GM10266 (cell line): ENCODE results near the gene KAT8.

Source experiments
- DNase-seq: peaks from one replicate; pipeline ENCODE4 v3.0.0; 2012; ENCODE audit errors: extremely low spot score
- TF ChIP-seq, protein P1 (sequence below): IDR thresholded peaks from 2 replicates; pipeline ENCODE4 v1.5.1; 2012; ENCODE audit warnings: mild to moderate bottlenecking, low read depth; ENCODE audit not compliant: control insufficient read depth, insufficient read depth; ENCODE audit errors: missing control alignments

The KAT8 gene

GRCh38 chr16:31080756-31081419 lies 36.6 kb upstream of the KAT8 start:
- no peak for DNase-seq
- TF ChIP-seq, protein P1, sequence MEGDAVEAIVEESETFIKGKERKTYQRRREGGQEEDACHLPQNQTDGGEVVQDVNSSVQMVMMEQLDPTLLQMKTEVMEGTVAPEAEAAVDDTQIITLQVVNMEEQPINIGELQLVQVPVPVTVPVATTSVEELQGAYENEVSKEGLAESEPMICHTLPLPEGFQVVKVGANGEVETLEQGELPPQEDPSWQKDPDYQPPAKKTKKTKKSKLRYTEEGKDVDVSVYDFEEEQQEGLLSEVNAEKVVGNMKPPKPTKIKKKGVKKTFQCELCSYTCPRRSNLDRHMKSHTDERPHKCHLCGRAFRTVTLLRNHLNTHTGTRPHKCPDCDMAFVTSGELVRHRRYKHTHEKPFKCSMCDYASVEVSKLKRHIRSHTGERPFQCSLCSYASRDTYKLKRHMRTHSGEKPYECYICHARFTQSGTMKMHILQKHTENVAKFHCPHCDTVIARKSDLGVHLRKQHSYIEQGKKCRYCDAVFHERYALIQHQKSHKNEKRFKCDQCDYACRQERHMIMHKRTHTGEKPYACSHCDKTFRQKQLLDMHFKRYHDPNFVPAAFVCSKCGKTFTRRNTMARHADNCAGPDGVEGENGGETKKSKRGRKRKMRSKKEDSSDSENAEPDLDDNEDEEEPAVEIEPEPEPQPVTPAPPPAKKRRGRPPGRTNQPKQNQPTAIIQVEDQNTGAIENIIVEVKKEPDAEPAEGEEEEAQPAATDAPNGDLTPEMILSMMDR: no peak

- DNase-seq: no peak
- TF ChIP-seq, protein P1: no peak
Observed at GRCh38 chr16:31081428-31082351, 35.8 kb upstream of the KAT8 start.

DNA sequence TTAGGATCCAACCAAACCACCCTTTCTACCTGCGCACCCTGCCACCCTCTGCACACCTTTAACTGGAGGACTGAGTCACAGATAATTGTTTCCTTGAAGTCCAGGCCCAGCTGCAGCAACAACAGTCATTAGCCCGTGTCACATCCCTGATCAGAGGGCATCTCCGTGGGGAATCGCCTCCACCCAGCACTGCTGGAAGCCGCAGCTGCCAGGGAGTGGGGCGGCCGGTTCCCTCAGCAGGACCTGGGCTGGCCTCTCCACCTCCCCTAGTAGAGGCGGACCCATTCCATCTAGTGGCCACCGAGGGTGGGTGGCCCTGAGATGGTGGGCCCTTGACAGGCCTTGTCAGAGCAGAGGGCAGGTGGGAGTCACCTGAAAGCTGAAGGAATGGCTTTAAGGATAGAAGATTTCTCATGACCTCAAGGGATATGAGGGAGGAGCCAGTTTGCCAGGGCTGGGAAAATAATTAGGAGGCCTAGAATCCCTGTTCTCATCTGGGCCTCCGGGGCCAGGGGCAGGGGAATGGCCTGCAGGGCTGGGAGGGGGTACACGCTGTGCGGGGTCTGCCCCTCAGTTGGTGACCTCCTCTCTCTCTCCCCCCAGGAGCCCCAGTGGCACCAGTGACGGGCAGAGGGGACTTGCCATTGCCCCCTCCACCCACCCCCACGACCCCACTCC lies 35.0 kb upstream of the KAT8 start:
- TF ChIP-seq, protein P1: no peak
- DNase-seq: no peak

GRCh38 chr16:31083081-31083480 lies 34.4 kb upstream of the KAT8 start:
- no peak for DNase-seq
- TF ChIP-seq, protein P1: no peak

DNA sequence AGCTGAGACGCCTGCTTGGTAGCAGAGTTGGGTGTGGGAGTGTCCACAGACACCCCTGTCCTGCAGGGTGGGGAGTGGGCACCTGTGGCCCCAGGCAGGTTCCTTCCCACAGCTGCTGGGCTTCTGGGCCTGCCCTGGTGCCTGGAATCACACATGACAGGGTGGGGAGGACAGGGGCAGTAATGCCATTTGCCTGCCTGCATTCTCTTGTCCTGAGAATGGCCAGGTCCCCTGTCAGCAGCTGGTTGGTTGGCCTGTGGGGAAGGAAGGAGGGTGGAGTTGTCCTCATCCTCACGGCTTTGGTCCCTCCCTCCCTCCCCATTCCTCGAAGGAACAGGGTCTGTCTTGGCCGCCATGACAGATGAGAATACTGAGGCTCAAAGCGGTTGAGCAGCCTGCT lies 33.9 kb upstream of the KAT8 start:
- TF ChIP-seq, protein P1: no peak
- DNase-seq: no peak

GRCh38 chr16:31083981-31084380 lies 33.5 kb upstream of the KAT8 start:
- DNase-seq: no peak
- TF ChIP-seq, protein P1: no peak
